ENCODE data around the gene YIPF2.
"Not testable (repeated sequence)": the region's sequence is repeated elsewhere in the genome, so short reads cannot be mapped to it uniquely, and the experiment has no call there.

The YIPF2 gene

DNA sequence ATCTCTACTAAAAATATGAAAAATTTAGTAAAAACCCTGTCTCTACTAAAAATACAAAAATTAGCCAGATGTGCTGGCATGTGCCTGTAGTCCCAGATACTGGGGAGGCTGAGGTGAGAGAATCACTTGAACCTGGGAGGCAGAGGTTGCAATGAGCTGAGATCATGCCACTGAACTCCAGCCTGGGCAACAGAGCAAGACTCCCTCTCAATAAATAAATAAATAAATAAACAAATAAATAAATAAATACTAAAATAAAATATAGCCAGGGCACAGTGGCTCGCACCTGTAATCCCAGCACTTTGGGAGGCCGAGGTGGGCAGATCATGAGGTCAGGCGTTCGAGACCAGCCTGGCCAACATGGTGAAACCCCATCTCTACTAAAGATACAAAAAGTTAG lies 15.0 kb upstream of the YIPF2 start:
- DNase-seq (ENCODE audit: low read depth, low spot score); H3K27ac ChIP-seq: not testable (repeated sequence)

DNA sequence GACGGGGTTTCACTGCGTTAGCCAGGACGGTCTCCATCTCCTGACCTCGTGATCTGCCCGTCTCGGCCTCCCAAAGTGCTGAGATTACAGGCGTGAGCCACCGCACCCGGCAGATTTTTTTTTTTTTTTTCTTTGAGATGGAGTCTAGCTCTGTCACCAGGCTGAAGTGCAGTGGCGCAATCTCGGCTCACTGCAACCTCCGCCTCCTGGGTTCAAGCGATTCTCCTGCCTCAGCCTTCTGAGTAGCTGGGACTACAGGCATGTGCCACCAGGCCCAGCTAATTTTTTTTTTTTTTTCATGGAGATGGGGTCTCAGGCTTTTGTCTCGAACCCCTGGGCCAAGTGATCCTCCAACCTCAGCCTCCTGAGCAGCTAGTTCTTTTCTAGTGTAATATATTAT lies 13.2 kb upstream of the YIPF2 start:
- not testable (repeated sequence) for DNase-seq (ENCODE audit: low read depth, low spot score); H3K27ac ChIP-seq

DNA sequence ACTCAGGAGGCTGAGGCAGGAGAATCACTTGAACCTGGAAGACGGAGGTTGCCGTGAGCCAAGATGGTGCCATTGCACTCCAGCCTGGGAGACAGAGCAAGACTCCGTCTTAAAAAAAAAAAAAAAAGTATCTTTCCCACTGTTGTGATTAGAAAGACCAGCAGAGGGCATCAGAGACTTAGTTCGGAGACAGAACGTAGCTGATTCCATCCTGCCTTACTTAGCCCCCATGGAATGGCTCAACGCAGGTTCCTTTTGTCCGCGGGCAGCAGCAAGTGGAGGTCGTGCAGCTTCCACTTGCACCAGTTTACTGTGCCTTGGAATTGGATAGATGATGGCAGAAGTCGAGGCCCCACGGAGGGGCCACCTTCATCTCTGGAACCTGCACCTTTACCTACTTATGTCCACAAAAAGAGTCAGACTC lies 8.2 kb upstream of the YIPF2 start:
- no peak for DNase-seq (ENCODE audit: low read depth, low spot score)

DNA sequence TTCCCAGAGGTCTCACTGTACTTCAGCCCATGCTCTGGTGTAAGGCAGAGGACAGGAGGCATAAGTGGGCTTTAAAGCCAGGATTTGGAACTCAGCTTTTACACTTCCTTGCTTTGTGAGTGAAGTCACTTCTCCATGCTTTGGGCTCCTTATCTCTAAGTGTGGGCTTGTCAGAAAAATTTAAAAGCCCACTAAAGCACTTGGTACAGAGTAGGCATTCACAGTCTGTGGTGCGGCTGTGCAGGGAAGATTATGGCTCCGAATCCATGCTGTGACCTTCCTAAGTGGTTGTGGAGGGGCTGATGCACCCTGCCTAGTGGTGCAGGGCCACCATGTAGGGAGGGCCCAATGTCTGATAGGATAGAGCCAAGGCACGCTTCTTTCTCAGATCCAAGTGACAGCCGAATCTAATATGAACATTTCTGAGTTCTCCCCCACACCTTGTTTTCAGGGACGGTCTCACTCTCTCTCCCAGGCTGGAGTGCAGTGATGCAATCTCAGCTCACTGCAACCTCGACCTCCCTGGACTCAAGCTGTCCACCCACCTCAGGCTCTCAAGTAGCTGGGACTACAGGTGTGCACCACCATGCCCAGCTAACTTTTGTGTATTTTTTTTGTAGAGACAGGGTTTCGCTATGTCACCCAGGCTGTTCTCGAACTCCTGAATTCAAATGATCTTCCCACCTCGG lies 7.1 kb upstream of the YIPF2 start:
- no peak overlapping the region for H3K27ac ChIP-seq
- no peak for DNase-seq (ENCODE audit: low read depth, low spot score)

More for the DNA sequence above, 8.2 kb upstream of the YIPF2 start:
- H3K27ac ChIP-seq, result no peak overlapping the region

DNA sequence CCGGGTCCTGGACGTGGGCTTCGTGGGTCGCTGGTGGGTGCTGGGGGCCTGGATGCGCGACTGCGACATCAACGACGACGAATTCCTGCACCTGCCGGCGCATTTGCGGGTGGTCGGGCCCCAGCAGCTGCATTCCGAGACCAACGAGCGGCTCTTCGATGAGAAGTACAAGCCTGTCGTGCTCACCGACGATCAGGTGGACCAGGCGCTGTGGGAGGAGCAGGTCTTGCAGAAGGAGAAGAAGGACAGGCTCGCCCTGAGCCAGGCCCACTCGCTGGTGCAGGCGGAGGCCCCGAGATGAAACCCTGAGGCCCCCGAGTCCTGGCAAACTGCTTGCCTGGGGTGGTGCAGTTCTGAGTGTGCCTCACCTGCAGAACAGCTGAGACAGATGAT lies 959 bp upstream of the YIPF2 start:
- no peak for DNase-seq (ENCODE audit: low read depth, low spot score)

DNA sequence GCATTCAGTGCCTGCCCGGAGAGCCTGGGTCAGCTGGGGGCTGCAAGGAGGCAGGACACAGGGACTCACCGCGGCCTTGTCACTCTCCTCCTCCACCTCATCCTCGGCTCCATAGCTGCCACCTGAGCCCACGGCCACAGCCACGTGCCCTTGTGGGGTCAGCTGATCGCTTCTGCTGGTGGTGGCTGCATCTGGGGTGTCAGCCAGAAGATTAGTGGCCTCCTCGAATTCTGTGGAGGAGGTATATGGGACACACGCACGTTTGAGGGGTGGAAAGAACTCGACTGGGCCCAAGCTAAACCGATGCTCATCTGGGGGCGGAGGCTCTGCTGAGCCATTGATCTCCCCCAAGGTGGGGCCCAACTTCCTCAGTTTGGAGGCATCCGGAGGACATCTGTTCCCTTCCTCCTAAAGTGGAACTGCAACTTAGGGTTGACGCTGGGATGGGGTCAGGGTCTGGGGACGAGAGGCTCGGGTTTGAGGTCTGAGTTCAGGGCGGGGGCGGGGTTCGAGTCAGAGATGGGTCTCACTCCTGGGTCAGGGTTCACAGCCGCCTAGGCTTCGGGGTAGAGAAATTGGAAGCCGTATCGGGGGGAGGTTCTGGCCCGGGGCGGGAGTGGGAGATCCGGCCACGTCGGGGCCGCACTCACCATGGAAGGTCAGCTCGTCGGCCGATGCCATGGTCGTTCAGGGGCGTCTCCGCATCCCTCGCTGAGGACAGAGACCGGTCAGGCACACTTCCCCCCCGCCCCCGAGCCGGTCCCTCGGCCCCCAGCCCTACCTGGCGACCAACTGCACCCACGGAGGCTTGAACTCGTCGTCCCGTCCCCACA lies 493 bp downstream of the YIPF2 start:
- no peak for DNase-seq (ENCODE audit: low read depth, low spot score)
- peak overlapping the region; percentile 70 for H3K27ac ChIP-seq

More for the DNA sequence above, 959 bp upstream of the YIPF2 start:
- H3K27ac ChIP-seq, result peak overlapping the region; percentile 70

DNA sequence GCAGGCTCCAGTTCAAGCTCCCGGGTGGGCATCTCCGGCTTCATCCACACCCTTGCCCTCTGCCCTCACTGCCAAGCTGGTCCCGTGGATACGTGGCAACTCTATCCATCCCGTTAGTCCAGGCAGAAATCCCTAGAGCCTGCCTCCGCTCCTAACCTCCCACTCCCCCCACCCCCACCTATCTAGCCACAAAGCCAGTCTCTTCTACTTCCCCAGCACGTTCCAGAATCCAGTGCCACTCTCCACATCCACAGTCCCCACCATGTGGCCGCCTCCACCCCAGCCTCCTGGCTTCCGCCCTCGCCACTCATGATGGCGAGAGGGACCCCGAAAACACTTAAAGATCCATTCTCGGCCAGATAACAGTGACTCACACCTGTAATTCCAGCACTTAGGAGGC lies 3.8 kb downstream of the YIPF2 start:
- no peak overlapping the region for H3K27ac ChIP-seq
- no peak for DNase-seq (ENCODE audit: low read depth, low spot score)

DNA sequence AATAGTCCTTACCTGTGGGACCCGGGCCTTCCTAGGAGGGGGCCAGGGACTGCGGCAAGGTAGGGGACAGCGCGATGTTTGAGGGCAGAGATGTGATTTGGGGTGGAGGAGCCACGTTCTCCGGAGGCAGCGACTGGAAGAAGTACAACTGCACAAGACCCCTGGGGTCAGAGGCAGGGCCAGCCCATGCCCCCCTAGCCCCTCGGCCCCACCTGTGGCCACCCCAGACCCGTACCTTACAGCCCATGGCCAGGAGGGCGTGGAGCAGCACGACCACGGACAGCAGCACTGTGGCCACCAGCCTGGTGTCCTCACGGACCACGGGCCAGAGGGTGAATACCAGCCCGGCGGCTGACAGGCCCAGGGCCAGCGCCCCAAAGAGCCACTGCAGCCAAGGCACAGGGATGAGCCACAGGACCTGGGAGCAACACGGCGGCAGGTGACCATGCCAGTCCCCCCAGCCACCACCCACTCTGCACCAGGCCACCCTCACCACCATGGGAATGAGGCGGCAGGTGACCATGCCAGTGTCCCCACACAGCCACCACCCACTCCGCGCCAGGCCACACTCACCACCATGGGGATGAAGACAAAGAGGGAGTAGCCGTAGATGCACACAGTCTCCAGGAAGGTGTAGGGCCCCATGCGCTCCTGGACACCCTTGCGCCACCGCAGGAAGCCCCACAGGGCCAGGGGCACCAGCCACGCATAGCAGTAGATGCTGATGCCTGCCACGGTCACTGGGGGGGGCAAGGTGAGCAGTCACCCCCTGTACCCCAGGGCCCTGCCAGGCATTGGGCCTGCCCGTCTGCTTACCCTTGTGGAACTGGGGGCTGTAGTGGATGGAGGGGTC lies 5.0 kb downstream of the YIPF2 start:
- no peak overlapping the region for H3K27ac ChIP-seq

DNA sequence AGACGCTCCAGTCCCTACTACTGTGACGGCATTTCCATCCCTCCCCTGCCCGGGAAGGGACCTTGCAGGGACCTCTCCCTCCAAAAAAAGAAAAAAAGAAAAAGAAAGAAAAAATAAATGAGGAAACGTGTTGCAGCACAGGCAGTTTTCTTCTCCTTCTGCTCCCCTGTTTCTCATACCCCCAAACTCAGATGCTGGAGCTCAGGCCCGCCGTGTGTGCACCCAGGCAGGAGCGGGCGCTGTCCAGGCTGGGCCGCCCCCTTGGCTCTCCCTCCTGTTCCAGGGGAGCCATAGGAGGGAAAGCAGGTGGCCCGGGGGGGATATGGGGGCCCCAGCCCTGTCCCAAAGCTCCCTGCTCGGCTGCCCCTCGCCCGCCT lies 5.8 kb downstream of the YIPF2 start:
- no peak overlapping the region for H3K27ac ChIP-seq
- DNase-seq (ENCODE audit: low read depth, low spot score), result no peak

More for the DNA sequence above, 5.0 kb downstream of the YIPF2 start:
- DNase-seq (ENCODE audit: low read depth, low spot score), result no peak

DNA sequence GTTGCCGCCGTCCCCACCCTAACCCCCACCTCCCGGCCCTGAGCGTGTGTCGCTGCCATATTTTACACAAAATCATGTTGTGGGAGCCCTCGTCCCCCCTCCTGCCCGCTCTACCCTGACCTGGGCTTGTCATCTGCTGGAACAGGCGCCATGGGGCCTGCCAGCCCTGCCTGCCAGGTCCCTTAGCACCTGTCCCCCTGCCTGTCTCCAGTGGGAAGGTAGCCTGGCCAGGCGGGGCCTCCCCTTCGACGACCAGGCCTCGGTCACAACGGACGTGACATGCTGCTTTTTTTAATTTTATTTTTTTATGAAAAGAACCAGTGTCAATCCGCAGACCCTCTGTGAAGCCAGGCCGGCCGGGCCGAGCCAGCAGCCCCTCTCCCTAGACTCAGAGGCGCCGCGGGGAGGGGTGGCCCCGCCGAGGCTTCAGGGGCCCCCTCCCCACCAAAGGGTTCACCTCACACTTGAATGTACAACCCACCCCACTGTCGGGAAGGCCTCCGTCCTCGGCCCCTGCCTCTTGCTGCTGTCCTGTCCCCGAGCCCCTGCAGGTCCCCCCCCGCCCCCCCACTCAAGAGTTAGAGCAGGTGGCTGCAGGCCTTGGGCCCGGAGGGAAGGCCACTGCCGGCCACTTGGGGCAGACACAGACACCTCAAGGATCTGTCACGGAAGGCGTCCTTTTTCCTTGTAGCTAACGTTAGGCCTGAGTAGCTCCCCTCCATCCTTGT lies 6.4 kb downstream of the YIPF2 start:
- DNase-seq (ENCODE audit: low read depth, low spot score), result no peak
- H3K27ac ChIP-seq, result no peak overlapping the region

DNA sequence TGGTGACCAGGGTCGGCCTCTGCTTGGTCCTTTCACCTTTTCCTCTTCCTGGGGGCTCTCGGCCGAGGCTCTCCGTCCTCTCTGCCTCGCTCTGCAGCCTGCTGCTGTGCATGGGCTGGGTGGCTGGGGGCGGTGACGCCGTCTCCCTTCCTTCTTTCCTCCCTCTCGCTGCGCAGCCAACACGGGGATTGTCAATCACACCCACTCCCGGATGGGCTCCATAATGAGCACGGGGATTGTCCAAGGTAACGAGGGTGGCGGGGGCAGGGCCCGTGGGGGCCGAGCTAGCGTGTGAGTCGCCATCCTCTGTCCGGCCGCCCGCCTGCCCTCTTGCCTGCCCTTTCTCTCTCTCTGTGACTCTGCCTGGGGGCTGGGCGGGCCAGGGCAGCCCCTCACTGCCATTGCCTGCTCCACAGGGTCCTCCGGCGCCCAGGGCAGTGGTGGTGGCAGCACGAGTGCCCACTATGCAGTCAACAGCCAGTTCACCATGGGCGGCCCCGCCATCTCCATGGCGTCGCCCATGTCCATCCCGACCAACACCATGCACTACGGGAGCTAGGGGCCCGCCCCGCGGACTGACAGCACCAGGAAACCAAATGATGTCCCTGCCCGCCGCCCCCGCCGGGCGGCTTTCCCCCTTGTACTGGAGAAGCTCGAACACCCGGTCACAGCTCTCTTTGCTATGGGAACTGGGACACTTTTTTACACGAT lies 7.1 kb downstream of the YIPF2 start:
- no peak overlapping the region for H3K27ac ChIP-seq
- no peak for DNase-seq (ENCODE audit: low read depth, low spot score)

DNA sequence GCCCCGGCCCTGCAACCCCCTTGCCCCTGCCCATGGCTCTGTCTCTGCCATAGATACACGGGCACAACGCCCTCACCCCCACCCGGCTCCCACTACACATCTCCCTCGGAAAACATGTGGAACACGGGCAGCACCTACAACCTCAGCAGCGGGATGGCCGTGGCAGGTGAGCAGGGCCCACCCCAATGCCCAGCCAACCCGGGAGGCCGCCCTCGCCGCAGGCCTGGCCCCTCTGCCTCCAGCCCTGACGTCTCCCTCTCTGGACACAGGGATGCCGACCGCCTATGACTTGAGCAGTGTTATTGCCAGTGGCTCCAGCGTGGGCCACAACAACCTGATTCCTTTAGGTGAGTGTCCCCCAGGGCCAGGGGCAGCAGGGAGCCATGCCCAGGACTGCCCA lies 7.7 kb downstream of the YIPF2 start:
- no peak overlapping the region for H3K27ac ChIP-seq
- no peak for DNase-seq (ENCODE audit: low read depth, low spot score)

DNA sequence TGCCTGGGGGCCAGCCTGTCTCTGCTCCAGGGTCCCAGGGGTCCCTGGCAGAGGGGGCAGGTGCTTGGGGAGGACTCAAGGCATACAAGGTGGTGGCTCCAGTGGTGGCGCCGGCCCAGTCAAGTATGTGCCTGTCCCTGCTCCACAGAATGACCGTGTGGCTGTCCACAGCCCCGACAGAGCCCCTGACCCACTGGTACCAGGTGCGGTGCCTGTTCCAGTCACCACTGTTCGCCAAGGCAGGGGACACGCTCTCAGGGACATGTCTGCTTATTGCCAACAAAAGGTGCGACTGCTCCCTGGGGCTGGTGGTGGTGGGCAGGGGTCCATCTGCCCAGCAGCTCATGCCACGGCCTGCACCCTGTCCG lies 8.2 kb downstream of the YIPF2 start:
- no peak overlapping the region for H3K27ac ChIP-seq
- DNase-seq (ENCODE audit: low read depth, low spot score), result no peak

DNA sequence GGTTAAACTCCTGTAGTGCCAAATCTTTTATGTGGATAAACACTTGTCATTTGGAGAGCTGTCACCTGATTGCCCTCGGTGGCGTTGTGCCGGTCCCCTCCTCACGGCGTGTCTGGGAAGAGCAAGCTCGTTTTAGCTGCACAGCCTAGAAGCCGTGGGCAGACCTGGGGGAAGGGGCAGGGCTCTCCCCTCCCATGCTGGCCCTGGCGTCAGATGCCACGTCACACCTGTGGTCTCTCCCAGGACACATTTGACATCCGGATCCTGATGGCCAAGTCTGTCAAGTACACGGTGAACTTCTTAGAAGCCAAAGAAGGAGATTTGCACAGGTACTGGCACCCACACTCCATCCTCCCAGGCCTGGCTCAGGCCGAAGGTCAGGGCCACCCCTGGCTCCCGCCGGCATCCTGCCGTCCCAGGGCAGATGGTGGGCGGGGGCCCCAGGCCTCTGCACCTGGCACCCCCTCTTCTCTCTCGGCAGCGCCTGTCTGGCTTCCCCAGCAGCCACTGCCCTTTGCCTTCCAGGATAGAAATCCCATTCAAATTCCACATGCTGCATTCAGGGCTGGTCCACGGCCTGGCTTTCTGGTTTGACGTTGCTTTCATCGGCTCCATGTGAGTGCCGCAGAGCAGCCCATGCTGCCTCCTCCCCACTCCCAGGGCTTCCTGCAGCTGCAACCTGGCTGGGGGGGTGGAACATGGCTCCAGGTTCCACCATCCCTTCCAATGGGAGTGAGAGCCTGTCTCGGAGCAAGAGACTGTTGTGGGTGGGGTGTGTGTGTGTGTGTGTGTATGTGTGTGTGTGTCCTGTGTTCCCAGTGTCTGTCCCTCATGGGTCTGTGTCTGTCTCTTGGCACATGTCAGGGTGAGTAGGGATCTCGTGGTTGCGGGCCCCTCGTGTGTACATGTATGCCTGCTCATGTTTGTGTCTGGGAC lies 8.8 kb downstream of the YIPF2 start:
- DNase-seq (ENCODE audit: low read depth, low spot score), result no peak
- no peak overlapping the region for H3K27ac ChIP-seq

DNA sequence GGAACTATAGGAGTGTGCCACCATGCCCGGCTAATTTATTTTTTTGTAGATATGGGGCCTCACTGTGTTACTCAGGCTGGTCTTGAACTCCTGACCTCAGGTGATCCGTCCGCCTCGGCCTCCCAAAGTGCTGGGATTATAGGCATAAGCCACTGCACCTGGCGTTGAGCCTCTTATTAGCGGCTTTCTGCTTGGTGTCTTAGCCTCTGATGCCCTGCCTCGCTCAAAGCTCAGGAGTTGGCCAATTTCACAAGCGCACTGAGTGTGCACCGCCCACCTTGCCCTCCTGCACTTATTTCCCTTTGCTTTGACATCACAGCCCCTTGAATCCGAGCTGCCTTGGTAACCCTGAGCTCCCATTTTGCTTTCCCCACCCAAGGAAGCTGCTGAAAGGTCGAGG lies 10.1 kb downstream of the YIPF2 start:
- no peak overlapping the region for H3K27ac ChIP-seq
- no peak for DNase-seq (ENCODE audit: low read depth, low spot score)

DNA sequence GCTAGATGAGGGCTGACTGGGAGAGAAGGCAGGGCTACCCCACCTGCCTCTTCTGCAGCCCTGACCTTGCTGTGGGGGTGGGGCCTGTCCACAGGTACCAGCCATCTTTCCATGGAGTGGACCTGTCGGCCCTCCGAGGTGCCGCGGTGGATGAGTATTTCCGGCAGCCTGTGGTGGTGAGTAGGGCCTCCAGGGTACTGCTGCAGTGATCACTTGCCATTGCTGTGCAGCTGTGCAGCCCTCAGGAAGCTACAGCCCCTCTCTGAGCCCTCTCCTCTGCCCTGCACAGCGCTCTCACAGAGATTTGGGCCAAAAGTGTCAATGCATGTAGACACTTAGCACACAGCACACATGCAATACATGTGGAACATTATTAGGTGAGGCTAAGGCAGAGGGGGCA lies 11.8 kb downstream of the YIPF2 start:
- H3K27ac ChIP-seq, result no peak overlapping the region
- no peak for DNase-seq (ENCODE audit: low read depth, low spot score)

DNA sequence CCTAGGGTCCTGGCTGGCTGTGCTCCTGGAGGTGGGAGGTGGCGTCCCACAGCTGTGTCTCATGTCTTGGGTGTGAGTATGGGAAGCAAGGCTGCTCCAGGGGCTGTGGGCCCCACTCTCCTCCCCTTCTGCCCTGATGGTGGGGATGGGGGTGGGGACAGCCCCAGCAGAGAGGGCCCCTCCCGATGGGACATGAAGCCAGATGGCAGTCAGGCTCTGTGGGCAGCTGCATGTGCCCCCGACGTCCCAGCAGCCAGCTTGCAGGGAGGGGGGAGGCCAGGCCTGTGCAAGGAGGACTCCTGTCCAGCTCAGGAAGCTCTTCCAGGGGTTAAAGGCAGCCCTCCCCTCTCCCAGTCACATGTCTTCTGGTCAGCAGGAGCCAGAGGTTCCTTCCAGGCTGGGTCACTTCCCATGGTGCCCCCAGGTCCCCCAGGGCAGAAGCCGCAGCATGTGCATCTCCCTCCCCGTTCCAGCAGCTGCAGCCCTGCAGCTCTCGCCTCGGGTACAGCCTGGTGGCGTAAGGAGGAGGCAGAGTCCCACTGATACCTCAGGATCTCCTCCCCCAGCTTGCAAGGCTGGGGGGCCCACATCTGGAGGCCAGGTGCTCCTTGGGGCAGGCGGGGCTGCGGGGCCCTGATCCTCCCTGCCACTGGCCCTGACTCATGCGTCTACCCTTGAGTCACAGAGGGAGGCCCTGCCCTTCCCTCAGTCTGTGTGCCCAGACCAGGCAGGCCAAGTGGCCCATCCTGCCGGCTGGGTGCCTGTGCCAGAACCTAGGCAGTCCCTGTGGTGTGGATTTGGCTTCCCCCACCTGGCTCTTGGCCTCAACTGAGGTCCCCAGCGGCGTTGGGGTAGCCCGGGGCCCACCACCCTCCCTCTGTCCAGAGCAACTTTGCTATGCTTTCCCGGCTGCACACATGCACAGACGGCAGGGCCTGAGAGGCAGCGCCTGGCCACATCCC lies 13.0 kb downstream of the YIPF2 start:
- peak overlapping the region; percentile 25 for H3K27ac ChIP-seq

More for the DNA sequence above, 13.0 kb downstream of the YIPF2 start:
- no peak for DNase-seq (ENCODE audit: low read depth, low spot score)

Measured in epithelial cell of prostate (primary cell).